ENCODE measurements around the gene MAPK8IP1. TPM values are rescaled to one million over a fixed set of nuclear protein-coding genes. Genes with fewer than 3 reads are reported as not detected.
A peak's percentile ranks its signal among the peaks of the same experiment; 100 is the strongest.

MAPK8IP1 gene
- total RNA-seq, 1 experiment from 2014 or later = 13.6 TPM

- ChIA-PET POLR2A (ENCODE audit: unreplicated experiment) (no interaction called here), CTCF (no interaction called here)
Measured at GRCh38 chr11:45856044-45856468, 29.4 kb upstream of the MAPK8IP1 start.

GRCh38 chr11:45857961-45858474, 27.4 kb upstream of the MAPK8IP1 start:
- intact Hi-C loops (cut with micrococcal nuclease; ENCODE audit: unreplicated experiment) = no loop called here
- Histone ChIP-seq H4K20me1 (ENCODE audit: insufficient read depth) (no peaks in the 10 kb centered on the region), H3K79me2 (ENCODE audit: low read depth) (no peaks in the 10 kb centered on the region), H3K27ac (no peak overlapping the region), H3K4me3 (no peak overlapping the region), H3K4me1 (replicated peaks; ENCODE audit: insufficient read depth) (no peaks in the 10 kb centered on the region), H3K27me3 (ENCODE audit: insufficient read depth, low read depth) (no peaks in the 10 kb centered on the region), H2AFZ (no peak overlapping the region), H3K4me2 (no peak overlapping the region), H3K9me2 (ENCODE audit: insufficient read depth) (no peaks in the 10 kb centered on the region), H3K36me3 (ENCODE audit: low read depth) (0 out of 2 replicates have a peak, but pooled peaks cover 3% of the 10 kb centered on the region), H3K9me3 (ENCODE audit: insufficient read depth, low read depth) (no peaks in the 10 kb centered on the region), H3F3A (ENCODE audit: insufficient read depth, low read depth) (no peaks in the 10 kb centered on the region)
- TF ChIP-seq CTCF (conservative IDR thresholded peaks at IDR 0.05) (no peak), EZH2 (IDR thresholded peaks at IDR 0.05; ENCODE audit: low read depth) (no peak)
- ChIA-PET CTCF (interaction anchor here (0.6 kb wide), 1 partner anchor 11 kb away, joined by 5 read pairs; no protein-coding TSS in a partner anchor), POLR2A (ENCODE audit: unreplicated experiment) (no interaction called here)
- peak in 1 of 2 experiments; percentile 78 for DNase-seq
- no TSS peak for BruUV-seq (replicated peaks)

More at GRCh38 chr11:45856044-45856468, 29.4 kb upstream of the MAPK8IP1 start:
- Histone ChIP-seq H3F3A (ENCODE audit: insufficient read depth, low read depth) (no peaks in the 10 kb centered on the region), H3K4me3 (no peak overlapping the region), H2AFZ (no peak overlapping the region), H3K4me1 (replicated peaks; ENCODE audit: insufficient read depth) (no peaks in the 10 kb centered on the region), H3K4me2 (no peak overlapping the region), H3K27me3 (ENCODE audit: insufficient read depth, low read depth) (no peaks in the 10 kb centered on the region), H3K27ac (no peak overlapping the region), H4K20me1 (ENCODE audit: insufficient read depth) (0 out of 2 replicates have a peak, but pooled peaks cover 7% of the 10 kb centered on the region), H3K9me2 (ENCODE audit: insufficient read depth) (no peaks in the 10 kb centered on the region), H3K79me2 (ENCODE audit: low read depth) (no peaks in the 10 kb centered on the region), H3K36me3 (ENCODE audit: low read depth) (0 out of 2 replicates have a peak, but pooled peaks cover 3% of the 10 kb centered on the region), H3K9me3 (ENCODE audit: insufficient read depth, low read depth) (no peaks in the 10 kb centered on the region)
- TF ChIP-seq EZH2 (IDR thresholded peaks at IDR 0.05; ENCODE audit: low read depth) = no peak
- no peak for TF ChIP-seq CTCF (conservative IDR thresholded peaks at IDR 0.05)
- intact Hi-C loops (cut with micrococcal nuclease; ENCODE audit: unreplicated experiment) = no loop called here
- BruUV-seq (replicated peaks) = no TSS peak
- no peak for DNase-seq

GRCh38 chr11:45858751-45859398, 26.6 kb upstream of the MAPK8IP1 start:
- no peaks in the 10 kb centered on the region for H3K9me3 ChIP-seq (ENCODE audit: insufficient read depth, low read depth)
- no peaks in the 10 kb centered on the region for H3K9me2 ChIP-seq (ENCODE audit: insufficient read depth)
- no peak overlapping the region for H3K4me2 ChIP-seq
- H3K36me3 ChIP-seq (ENCODE audit: low read depth) = 0 out of 2 replicates have a peak, but pooled peaks cover 3% of the 10 kb centered on the region
- CTCF ChIA-PET = no interaction called here
- no peaks in the 10 kb centered on the region for H4K20me1 ChIP-seq (ENCODE audit: insufficient read depth)
- POLR2A ChIA-PET (ENCODE audit: unreplicated experiment) = no interaction called here
- no peaks in the 10 kb centered on the region for H3K79me2 ChIP-seq (ENCODE audit: low read depth)
- no peaks in the 10 kb centered on the region for H3K4me1 ChIP-seq (replicated peaks; ENCODE audit: insufficient read depth)
- H3K27ac ChIP-seq = no peak overlapping the region
- no peaks in the 10 kb centered on the region for H3F3A ChIP-seq (ENCODE audit: insufficient read depth, low read depth)
- H3K27me3 ChIP-seq (ENCODE audit: insufficient read depth, low read depth) = no peaks in the 10 kb centered on the region
- no peak for DNase-seq
- TF ChIP-seq CTCF (conservative IDR thresholded peaks at IDR 0.05) = no peak
- TF ChIP-seq EZH2 (IDR thresholded peaks at IDR 0.05; ENCODE audit: low read depth) = no peak
- BruUV-seq (replicated peaks) = no TSS peak
- intact Hi-C loops (cut with micrococcal nuclease; ENCODE audit: unreplicated experiment) = no loop called here
- no peak overlapping the region for H3K4me3 ChIP-seq
- H2AFZ ChIP-seq = no peak overlapping the region

All from PC-9 (cell line).